ENCODE measurements around the gene ACADS.

DNA sequence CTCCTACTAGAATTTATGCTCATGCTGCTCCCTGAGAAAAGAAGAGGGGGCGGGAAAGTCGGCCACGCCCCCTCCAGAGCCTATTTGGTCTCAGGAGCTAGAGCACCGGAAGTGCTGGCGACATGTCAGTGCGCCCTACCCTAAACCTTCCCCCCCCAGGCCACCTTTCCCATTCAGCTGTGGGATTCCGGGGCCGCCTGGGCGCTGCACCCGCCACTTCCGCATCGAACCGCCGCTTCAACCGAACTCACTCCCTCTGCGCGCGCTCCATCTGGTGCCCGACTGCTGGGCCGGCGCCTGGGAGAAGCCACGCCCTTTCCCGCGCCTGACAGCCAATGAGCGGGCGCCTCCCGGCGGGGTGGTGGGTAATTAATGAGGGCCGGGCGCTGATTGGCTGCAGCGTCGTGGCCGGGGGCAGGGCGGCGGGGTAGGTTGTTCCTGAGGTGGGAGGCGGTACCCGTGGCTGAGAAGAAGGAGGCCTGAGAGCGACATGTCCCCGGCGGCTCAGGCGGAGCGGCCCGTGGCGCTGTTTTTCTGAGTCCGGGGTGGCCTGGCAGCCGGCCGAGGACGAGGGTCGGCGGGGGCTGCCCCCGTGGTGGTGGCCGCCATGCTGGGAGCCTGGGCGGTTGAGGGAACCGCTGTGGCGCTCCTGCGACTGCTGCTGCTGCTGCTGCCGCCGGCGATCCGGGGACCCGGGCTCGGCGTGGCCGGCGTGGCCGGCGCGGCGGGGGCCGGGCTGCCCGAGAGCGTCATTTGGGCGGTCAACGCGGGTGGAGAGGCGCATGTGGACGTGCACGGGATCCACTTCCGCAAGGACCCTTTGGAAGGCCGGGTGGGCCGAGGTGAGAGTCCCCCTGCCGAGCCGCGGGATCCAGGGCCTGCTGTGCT lies 38.7 kb upstream of the ACADS start, which contains the start of gene MLEC:
- TF ChIP-seq EZH2phosphoT487 (IDR thresholded peaks at IDR 0.05; ENCODE audit: low read depth), result no peak
- TF ChIP-seq, protein P1, sequence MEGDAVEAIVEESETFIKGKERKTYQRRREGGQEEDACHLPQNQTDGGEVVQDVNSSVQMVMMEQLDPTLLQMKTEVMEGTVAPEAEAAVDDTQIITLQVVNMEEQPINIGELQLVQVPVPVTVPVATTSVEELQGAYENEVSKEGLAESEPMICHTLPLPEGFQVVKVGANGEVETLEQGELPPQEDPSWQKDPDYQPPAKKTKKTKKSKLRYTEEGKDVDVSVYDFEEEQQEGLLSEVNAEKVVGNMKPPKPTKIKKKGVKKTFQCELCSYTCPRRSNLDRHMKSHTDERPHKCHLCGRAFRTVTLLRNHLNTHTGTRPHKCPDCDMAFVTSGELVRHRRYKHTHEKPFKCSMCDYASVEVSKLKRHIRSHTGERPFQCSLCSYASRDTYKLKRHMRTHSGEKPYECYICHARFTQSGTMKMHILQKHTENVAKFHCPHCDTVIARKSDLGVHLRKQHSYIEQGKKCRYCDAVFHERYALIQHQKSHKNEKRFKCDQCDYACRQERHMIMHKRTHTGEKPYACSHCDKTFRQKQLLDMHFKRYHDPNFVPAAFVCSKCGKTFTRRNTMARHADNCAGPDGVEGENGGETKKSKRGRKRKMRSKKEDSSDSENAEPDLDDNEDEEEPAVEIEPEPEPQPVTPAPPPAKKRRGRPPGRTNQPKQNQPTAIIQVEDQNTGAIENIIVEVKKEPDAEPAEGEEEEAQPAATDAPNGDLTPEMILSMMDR (IDR thresholded peaks at IDR 0.05; ENCODE audit: low read depth, low read length), result peak; percentile 58
